ENCODE data around the gene PLEKHG3.
"Not testable (repeated sequence)": the region's sequence is repeated elsewhere in the genome, so short reads cannot be mapped to it uniquely, and the experiment has no call there.

PLEKHG3 gene

GRCh38 chr14:64704143-64704742 is at the start of gene PLEKHG3:
Gene PLEKHG3, plus strand, starts transcription at chr14:64704424. Its CDS starts 23,208 bp downstream, at chr14:64727632.
- DNase-seq, result peak; percentile 70

GRCh38 chr14:64654901-64655300 is 49.3 kb upstream of the PLEKHG3 start:
- no peak for DNase-seq

- no peak for DNase-seq
Observed at GRCh38 chr14:64656986-64657385, 47.2 kb upstream of the PLEKHG3 start.

- no peak for DNase-seq
Observed at GRCh38 chr14:64658201-64658600, 46.0 kb upstream of the PLEKHG3 start.

GRCh38 chr14:64658700-64659264 is 45.4 kb upstream of the PLEKHG3 start:
- not testable (repeated sequence) for DNase-seq

GRCh38 chr14:64659366-64659765 is 44.9 kb upstream of the PLEKHG3 start:
- no peak for DNase-seq

- no peak for DNase-seq
Observed at GRCh38 chr14:64663174-64663573, 41.0 kb upstream of the PLEKHG3 start.

- peak; percentile 31 for DNase-seq
Observed at GRCh38 chr14:64671591-64671990, 32.6 kb upstream of the PLEKHG3 start.

- no peak for DNase-seq
Observed at GRCh38 chr14:64673316-64673715, 30.9 kb upstream of the PLEKHG3 start.

GRCh38 chr14:64673748-64674147 is 30.5 kb upstream of the PLEKHG3 start:
- DNase-seq, result no peak

- DNase-seq, result no peak
Observed at GRCh38 chr14:64674829-64675228, 29.4 kb upstream of the PLEKHG3 start.

GRCh38 chr14:64675312-64675711 is 28.9 kb upstream of the PLEKHG3 start:
- no peak for DNase-seq

GRCh38 chr14:64676410-64677008 is 27.7 kb upstream of the PLEKHG3 start:
- DNase-seq, result no peak

GRCh38 chr14:64680013-64680713 is 24.1 kb upstream of the PLEKHG3 start:
- DNase-seq, result no peak

- no peak for DNase-seq
Observed at GRCh38 chr14:64680714-64681065, 23.5 kb upstream of the PLEKHG3 start.

GRCh38 chr14:64681796-64682710 is 22.2 kb upstream of the PLEKHG3 start:
- DNase-seq, result no peak

GRCh38 chr14:64682843-64683242 is 21.4 kb upstream of the PLEKHG3 start:
- DNase-seq, result no peak

GRCh38 chr14:64683264-64683663 is 21.0 kb upstream of the PLEKHG3 start:
- DNase-seq, result no peak

- DNase-seq, result no peak
Observed at GRCh38 chr14:64684091-64684490, 20.1 kb upstream of the PLEKHG3 start.

GRCh38 chr14:64685371-64686281 is 18.6 kb upstream of the PLEKHG3 start:
- DNase-seq, result no peak

- DNase-seq, result no peak
Observed at GRCh38 chr14:64686282-64686615, 18.0 kb upstream of the PLEKHG3 start.

- no peak for DNase-seq
Observed at GRCh38 chr14:64688031-64688430, 16.2 kb upstream of the PLEKHG3 start.

All from NCI-H748 treated with DMSO at 0.1 percent for 48 hours (cell line).